SK-N-SH (cell line): ENCODE data around the gene KIF21B. TPM values are rescaled to one million over a fixed set of nuclear protein-coding genes. Genes with fewer than 3 reads are reported as not detected.

ENCODE experiments used
- CTCF ChIA-PET: fragments of 300-600, 350-600 bp; formaldehyde crosslinking; extraction: SDS; loops from one replicate; lab custom pipeline; 2021; lab: Yijun Ruan, JAX
- POLR2A ChIA-PET: fragments of 350-600 bp; sonication (Branson Sonifier 250); formaldehyde crosslinking; extraction: SDS; loops from one replicate; lab custom pipeline; 2020; ENCODE audit warnings: antibody characterized with exemption, inconsistent platforms; lab: Yijun Ruan, JAX
- DNase-seq: peaks from one replicate; pipeline ENCODE4 v3.0.0; 2012
- H2AFZ ChIP-seq: fragments of 200-600 bp; sonication (generic); 2 replicates; pipeline ENCODE4 v1.8.1; 2016; ENCODE audit warnings: antibody characterized with exemption, mild to moderate bottlenecking, low read depth
- H3F3A ChIP-seq: fragments of 200-600 bp; sonication (generic); replicated peaks from 2 replicates; pipeline ENCODE3; 2016; ENCODE audit warnings: antibody characterized with exemption, mild to moderate bottlenecking; ENCODE audit not compliant: insufficient read depth
- H3K27ac ChIP-seq, 2 experiments: fragments of 200-500 bp in 1 of 2; fragments of 200-600 bp in 1 of 2; sonication (Bioruptor generic) in 1 of 2; sonication (generic), shearing (Covaris generic) in 1 of 2; 2 replicates each; pipeline versions ENCODE4 v1.5.1 to v1.6.1; 2014 to 2016; ENCODE audit warnings: low read depth in 2 of 2, inconsistent platforms in 1 of 2, low read length in 1 of 2, mild to moderate bottlenecking in 1 of 2, mixed read lengths in 1 of 2
- H3K27me3 ChIP-seq: fragments of 200-600 bp; sonication (generic), shearing (Covaris generic); 2 replicates; pipeline ENCODE4 v1.6.1; 2016; ENCODE audit warnings: mixed run types; ENCODE audit not compliant: insufficient read depth
- H3K36me3 ChIP-seq, 2 experiments: fragments of 200-500 bp in 1 of 2; fragments of 200-600 bp in 1 of 2; sonication (Bioruptor generic) in 1 of 2; sonication (generic) in 1 of 2; replicated peaks in 1 of 2; 2 replicates each; pipeline versions ENCODE3 to v1.5.1; 2014 to 2016; ENCODE audit warnings: low read length in 1 of 2, mild to moderate bottlenecking in 1 of 2; ENCODE audit not compliant: insufficient read depth in 2 of 2, control insufficient read depth in 1 of 2
- H3K4me1 ChIP-seq, 2 experiments: fragments of 200-500 bp in 1 of 2; fragments of 200-600 bp in 1 of 2; sonication (Bioruptor generic) in 1 of 2; sonication (generic), shearing (Covaris generic) in 1 of 2; 2 replicates each; pipeline versions ENCODE4 v1.5.1 to v1.6.1; 2014 to 2016; ENCODE audit warnings: low read depth in 1 of 2, low read length in 1 of 2, mixed run types in 1 of 2; ENCODE audit not compliant: insufficient read depth in 2 of 2, control insufficient read depth in 1 of 2
- H3K4me2 ChIP-seq: fragments of 200-600 bp; sonication (generic), shearing (Covaris generic); 2 replicates; pipeline ENCODE4 v1.6.1; 2017; ENCODE audit warnings: mixed run types
- H3K4me3 ChIP-seq, 2 experiments: fragments of 200-500 bp in 1 of 2; fragments of 200-600 bp in 1 of 2; sonication (Bioruptor generic) in 1 of 2; sonication (generic), shearing (Covaris generic) in 1 of 2; 2 replicates each; pipeline versions ENCODE4 v1.5.1 to v1.8.1; 2014 to 2016; ENCODE audit warnings: low read depth in 2 of 2, inconsistent platforms in 1 of 2, low read length in 1 of 2, mild to moderate bottlenecking in 1 of 2, mixed read lengths in 1 of 2, moderate library complexity in 1 of 2
- H3K79me2 ChIP-seq: fragments of 200-600 bp; sonication (generic); 2 replicates; pipeline ENCODE4 v1.8.1; 2017; ENCODE audit warnings: mild to moderate bottlenecking; ENCODE audit not compliant: insufficient read depth
- H3K9ac ChIP-seq: fragments of 200-600 bp; sonication (generic); 2 replicates; pipeline ENCODE4 v1.6.1; 2017; ENCODE audit warnings: mixed run types
- H3K9me2 ChIP-seq: fragments of 200-600 bp; sonication (generic); 2 replicates; pipeline ENCODE4 v1.6.1; 2017; ENCODE audit warnings: mixed run types
- H3K9me3 ChIP-seq: fragments of 200-600 bp; sonication (generic); 2 replicates; pipeline ENCODE4 v1.6.1; 2017; ENCODE audit warnings: mixed run types, mild to moderate bottlenecking, moderate library complexity
- H4K20me1 ChIP-seq: fragments of 200-600 bp; sonication (generic); 2 replicates; pipeline ENCODE4 v1.6.1; 2017; ENCODE audit warnings: mild to moderate bottlenecking, mixed run types; ENCODE audit not compliant: insufficient read depth
- CHD2 ChIP-seq: fragments of 150-350 bp; IDR thresholded peaks from 2 replicates; pipeline ENCODE4 v1.6.1; 2018; ENCODE audit warnings: low read length; ENCODE audit not compliant: partially characterized antibody
- EZH2phosphoT487 ChIP-seq: fragments of 200-600 bp; sonication (generic); IDR thresholded peaks from 2 replicates; pipeline ENCODE4 v1.6.1; 2017; ENCODE audit warnings: low read depth, mixed run types, mild to moderate bottlenecking, antibody characterized with exemption, moderate library complexity, borderline replicate concordance
- FOSL2 ChIP-seq: IDR thresholded peaks from 2 replicates; pipeline ENCODE4 v1.4.0; 2012; ENCODE audit warnings: low read depth, mild to moderate bottlenecking, moderate library complexity, borderline replicate concordance
- FOXM1 ChIP-seq: IDR thresholded peaks from 2 replicates; pipeline ENCODE4 v1.4.0; 2012; ENCODE audit warnings: low read depth, mild to moderate bottlenecking
- MAX ChIP-seq: IDR thresholded peaks from 2 replicates; pipeline ENCODE4 v1.4.0; 2012; ENCODE audit warnings: low read depth
- MEF2A ChIP-seq: IDR thresholded peaks from 2 replicates; pipeline ENCODE4 v1.4.0; 2012; ENCODE audit warnings: low read depth, borderline replicate concordance
- MXI1 ChIP-seq: IDR thresholded peaks from 2 replicates; pipeline ENCODE4 v1.6.1; 2012; ENCODE audit warnings: mild to moderate bottlenecking, low read depth, low read length, improper control_type of control experiment
- RAD21 ChIP-seq: IDR thresholded peaks from 2 replicates; pipeline ENCODE4 v1.6.1; 2012; ENCODE audit warnings: mild to moderate bottlenecking, low read length
- RCOR1 ChIP-seq: fragments of 150-350 bp; IDR thresholded peaks from 2 replicates; pipeline ENCODE4 v1.6.1; 2017; ENCODE audit warnings: antibody characterized with exemption, low read length
- REST ChIP-seq: IDR thresholded peaks from 2 replicates; pipeline ENCODE4 v1.6.1; 2012; ENCODE audit warnings: mild to moderate bottlenecking, low read depth, low read length, moderate library complexity
- RXRA ChIP-seq: IDR thresholded peaks from 2 replicates; pipeline ENCODE4 v1.4.0; 2012; ENCODE audit warnings: low read depth, mild to moderate bottlenecking, borderline replicate concordance
- SMC3 ChIP-seq: IDR thresholded peaks from 2 replicates; pipeline ENCODE4 v1.6.1; 2012; ENCODE audit warnings: low read depth, low read length, improper control_type of control experiment
- TCF12 ChIP-seq: IDR thresholded peaks from 2 replicates; pipeline ENCODE4 v1.4.0; 2012
- TEAD4 ChIP-seq: IDR thresholded peaks from 2 replicates; pipeline ENCODE4 v1.4.0; 2012; ENCODE audit warnings: mild to moderate bottlenecking, borderline replicate concordance; ENCODE audit not compliant: insufficient read depth
- USF2 ChIP-seq: fragments of 150-350 bp; IDR thresholded peaks from 2 replicates; pipeline ENCODE4 v1.6.1; 2017; ENCODE audit warnings: antibody characterized with exemption, low read length, low read depth, borderline replicate concordance
- WGBS: methylation state at CpG from one replicate; pipeline ENCODE4 v1.1.6; 2017; ENCODE audit warnings: low lambda C conversion rate; 5-methylcytosine and 5-hydroxymethylcytosine counted together
- polyA plus RNA-seq, 3 experiments: library from polyadenylated mRNA; depleted of rRNA; stranded (reverse); fragments of >200 nt; gene quantifications; 2 replicates each; pipeline ENCODE4 v1.2.3, GENCODE V29; 2012
- TF ChIP-seq, protein P1 (sequence below): IDR thresholded peaks from 2 replicates; pipeline ENCODE4 v1.4.0; 2012; ENCODE audit warnings: low read depth, borderline replicate concordance
- TF ChIP-seq, protein P2 (sequence below): IDR thresholded peaks from 2 replicates; pipeline ENCODE4; 2012
- TF ChIP-seq, protein P3 (sequence below): fragments of 200-600 bp; sonication (generic); IDR thresholded peaks from 2 replicates; pipeline ENCODE4 v1.6.1; 2017; ENCODE audit warnings: antibody characterized with exemption, mild to moderate bottlenecking, moderate library complexity

Gene KIF21B
- polyA plus RNA-seq, 1 of the 3 experiments (the other 2 are of a cell fraction): 0.26 TPM

DNA sequence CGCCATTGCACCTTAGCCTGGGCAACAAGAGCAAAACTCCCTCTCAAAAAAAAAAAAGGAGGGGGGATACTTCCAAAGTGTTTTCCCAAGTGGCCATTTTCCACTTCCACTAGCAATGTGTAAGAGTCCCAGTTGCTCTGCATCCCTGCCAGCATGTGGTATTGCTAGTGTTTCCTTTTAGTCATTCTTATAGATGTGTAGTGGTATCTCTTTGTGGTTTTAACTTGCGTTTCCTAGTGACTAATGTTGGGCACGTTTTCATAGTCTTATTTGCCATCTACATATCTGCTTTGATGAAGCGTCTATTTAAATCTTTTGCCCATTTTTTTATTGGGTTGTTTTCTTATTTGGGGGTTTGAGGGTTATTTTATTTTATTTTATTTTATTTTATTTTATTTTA lies 97.7 kb downstream of the KIF21B start:
- Histone ChIP-seq H3K4me2 (no peak overlapping the region), H3K9me2 (no peaks in the 10 kb centered on the region), H3K79me2 (no peaks in the 10 kb centered on the region), H2AFZ (no peak overlapping the region), H3K27me3 (peaks cover 10% of the 10 kb centered on the region; the same call in 1 of the 2 replicates), H3K9me3 (no peaks in the 10 kb centered on the region), H3F3A (no peaks in the 10 kb centered on the region), H4K20me1 (no peaks in the 10 kb centered on the region), H3K27ac (no peak overlapping the region), H3K36me3 (no peaks in the 10 kb centered on the region), H3K4me1 (no peaks in the 10 kb centered on the region), H3K9ac (no peak overlapping the region), H3K4me3 (no peak overlapping the region)
- WGBS: 53% methylated on average over 4 of the region's 4 CpGs
- TF ChIP-seq MAX (no peak), TEAD4 (no peak), EZH2phosphoT487 (no peak), CHD2 (no peak), MXI1 (no peak), TCF12 (no peak), USF2 (no peak), RCOR1 (no peak), RXRA (no peak), FOXM1 (no peak), RAD21 (no peak), FOSL2 (no peak), SMC3 (no peak), REST (no peak), MEF2A (no peak)
- TF ChIP-seq, protein P1, sequence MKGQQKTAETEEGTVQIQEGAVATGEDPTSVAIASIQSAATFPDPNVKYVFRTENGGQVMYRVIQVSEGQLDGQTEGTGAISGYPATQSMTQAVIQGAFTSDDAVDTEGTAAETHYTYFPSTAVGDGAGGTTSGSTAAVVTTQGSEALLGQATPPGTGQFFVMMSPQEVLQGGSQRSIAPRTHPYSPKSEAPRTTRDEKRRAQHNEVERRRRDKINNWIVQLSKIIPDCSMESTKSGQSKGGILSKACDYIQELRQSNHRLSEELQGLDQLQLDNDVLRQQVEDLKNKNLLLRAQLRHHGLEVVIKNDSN: no peak
- TF ChIP-seq, protein P2, sequence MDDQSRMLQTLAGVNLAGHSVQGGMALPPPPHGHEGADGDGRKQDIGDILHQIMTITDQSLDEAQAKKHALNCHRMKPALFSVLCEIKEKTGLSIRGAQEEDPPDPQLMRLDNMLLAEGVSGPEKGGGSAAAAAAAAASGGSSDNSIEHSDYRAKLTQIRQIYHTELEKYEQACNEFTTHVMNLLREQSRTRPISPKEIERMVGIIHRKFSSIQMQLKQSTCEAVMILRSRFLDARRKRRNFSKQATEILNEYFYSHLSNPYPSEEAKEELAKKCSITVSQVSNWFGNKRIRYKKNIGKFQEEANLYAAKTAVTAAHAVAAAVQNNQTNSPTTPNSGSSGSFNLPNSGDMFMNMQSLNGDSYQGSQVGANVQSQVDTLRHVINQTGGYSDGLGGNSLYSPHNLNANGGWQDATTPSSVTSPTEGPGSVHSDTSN: no peak
- TF ChIP-seq, protein P3, sequence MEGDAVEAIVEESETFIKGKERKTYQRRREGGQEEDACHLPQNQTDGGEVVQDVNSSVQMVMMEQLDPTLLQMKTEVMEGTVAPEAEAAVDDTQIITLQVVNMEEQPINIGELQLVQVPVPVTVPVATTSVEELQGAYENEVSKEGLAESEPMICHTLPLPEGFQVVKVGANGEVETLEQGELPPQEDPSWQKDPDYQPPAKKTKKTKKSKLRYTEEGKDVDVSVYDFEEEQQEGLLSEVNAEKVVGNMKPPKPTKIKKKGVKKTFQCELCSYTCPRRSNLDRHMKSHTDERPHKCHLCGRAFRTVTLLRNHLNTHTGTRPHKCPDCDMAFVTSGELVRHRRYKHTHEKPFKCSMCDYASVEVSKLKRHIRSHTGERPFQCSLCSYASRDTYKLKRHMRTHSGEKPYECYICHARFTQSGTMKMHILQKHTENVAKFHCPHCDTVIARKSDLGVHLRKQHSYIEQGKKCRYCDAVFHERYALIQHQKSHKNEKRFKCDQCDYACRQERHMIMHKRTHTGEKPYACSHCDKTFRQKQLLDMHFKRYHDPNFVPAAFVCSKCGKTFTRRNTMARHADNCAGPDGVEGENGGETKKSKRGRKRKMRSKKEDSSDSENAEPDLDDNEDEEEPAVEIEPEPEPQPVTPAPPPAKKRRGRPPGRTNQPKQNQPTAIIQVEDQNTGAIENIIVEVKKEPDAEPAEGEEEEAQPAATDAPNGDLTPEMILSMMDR: no peak
- DNase-seq: no peak
- POLR2A ChIA-PET: no interaction called here
- CTCF ChIA-PET: no interaction called here
